Breast epithelium (tissue), 3 donors: Measurements from ENCODE around the gene PCSK4.

ENCODE experiments used
- POLR2A ChIP-seq: fragments of 450-650 bp; IDR thresholded peaks from one replicate; pipeline ENCODE4 v1.6.1; 2016; ENCODE audit warnings: antibody characterized with exemption, mild to moderate bottlenecking, moderate library complexity
- POLR2AphosphoS5 ChIP-seq, 3 donors: sonication (generic); formaldehyde crosslinking; IDR thresholded peaks; one replicate each; pipeline ENCODE4 v1.6.1; 2017; ENCODE audit warnings: antibody characterized with exemption in 3 of 3
- TF ChIP-seq, protein P1 (sequence below), 3 donors: fragments of 450-650 bp; IDR thresholded peaks; one replicate each; pipeline ENCODE4 v1.5.1; 2016 to 2017; ENCODE audit warnings: antibody characterized with exemption in 3 of 3, mild to moderate bottlenecking in 3 of 3, moderate library complexity in 3 of 3

DNA sequence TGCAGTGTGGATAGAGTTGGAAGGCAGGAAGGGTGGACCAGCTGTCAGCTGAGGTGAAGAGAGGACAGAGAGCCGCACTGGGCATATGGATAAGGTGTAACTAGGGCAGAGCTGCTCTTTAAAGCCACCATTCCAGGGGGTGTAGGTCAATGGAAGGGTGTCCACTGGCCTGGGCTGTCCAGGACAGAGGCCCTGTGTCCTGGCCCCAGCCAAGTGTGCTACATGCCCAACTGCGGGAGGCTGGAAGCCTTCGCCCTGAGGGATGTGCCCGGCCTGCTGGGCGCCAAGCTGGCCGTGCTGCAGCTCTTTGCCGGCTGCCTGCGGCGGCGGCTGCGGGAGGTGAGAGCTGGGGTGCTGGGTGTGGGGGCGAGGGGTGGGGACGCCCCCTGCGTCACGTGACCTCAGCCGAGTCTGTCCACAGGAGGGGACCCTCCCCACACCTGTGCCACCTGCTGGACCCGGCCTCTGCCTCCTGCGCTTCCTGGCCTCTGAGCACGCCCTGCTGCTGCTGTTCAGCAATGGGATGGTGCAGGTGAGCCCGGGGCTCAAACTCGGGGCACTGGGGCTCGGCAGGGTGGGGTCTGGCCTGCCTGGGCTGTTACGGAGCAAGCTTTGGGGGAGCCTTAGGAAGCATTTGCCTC lies 43.5 kb upstream of the PCSK4 start:
- TF ChIP-seq, protein P1, sequence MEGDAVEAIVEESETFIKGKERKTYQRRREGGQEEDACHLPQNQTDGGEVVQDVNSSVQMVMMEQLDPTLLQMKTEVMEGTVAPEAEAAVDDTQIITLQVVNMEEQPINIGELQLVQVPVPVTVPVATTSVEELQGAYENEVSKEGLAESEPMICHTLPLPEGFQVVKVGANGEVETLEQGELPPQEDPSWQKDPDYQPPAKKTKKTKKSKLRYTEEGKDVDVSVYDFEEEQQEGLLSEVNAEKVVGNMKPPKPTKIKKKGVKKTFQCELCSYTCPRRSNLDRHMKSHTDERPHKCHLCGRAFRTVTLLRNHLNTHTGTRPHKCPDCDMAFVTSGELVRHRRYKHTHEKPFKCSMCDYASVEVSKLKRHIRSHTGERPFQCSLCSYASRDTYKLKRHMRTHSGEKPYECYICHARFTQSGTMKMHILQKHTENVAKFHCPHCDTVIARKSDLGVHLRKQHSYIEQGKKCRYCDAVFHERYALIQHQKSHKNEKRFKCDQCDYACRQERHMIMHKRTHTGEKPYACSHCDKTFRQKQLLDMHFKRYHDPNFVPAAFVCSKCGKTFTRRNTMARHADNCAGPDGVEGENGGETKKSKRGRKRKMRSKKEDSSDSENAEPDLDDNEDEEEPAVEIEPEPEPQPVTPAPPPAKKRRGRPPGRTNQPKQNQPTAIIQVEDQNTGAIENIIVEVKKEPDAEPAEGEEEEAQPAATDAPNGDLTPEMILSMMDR (IDR thresholded peaks at IDR 0.05): no peak
- no peak for TF ChIP-seq POLR2A
- no peak for TF ChIP-seq POLR2AphosphoS5 (IDR thresholded peaks at IDR 0.05)
